ENCODE measurements around the gene CYFIP1. TPM values are rescaled to one million over a fixed set of nuclear protein-coding genes. Genes with fewer than 3 reads are reported as not detected.

The CYFIP1 gene
- total RNA-seq, 2 experiments from 2014 or later = 14.6 to 16.3 TPM

- CTCF ChIA-PET = no interaction called here
- no peak overlapping the region for H3K27ac Mint-ChIP-seq
- peaks cover 2% of the 10 kb centered on the region for H3K36me3 Mint-ChIP-seq (ENCODE audit: low read depth)
- POLR2A ChIA-PET = interaction anchor here (0.6 kb wide), 1 partner anchor 48 kb away, joined by 3 read pairs; no protein-coding TSS in a partner anchor
- H3K9me3 Mint-ChIP-seq = no peaks in the 10 kb centered on the region
- H3K4me3 Mint-ChIP-seq = no peak overlapping the region
- H3K27me3 Mint-ChIP-seq = no peaks in the 10 kb centered on the region
- H3K4me1 Mint-ChIP-seq = no peaks in the 10 kb centered on the region
- no peak for DNase-seq
These were observed 78.1 kb downstream of the CYFIP1 start for GRCh38 chr15:22902046-22902445.

- ChIA-PET CTCF (interaction anchor here (0.9 to 1.5 kb wide), 2 partner anchors 28 to 144 kb away, joined by 3 read pairs; partner anchors contain the start of gene TUBGCP5), POLR2A (no interaction called here)
- Mint-ChIP-seq H3K9me3 (no peaks in the 10 kb centered on the region), H3K27ac (no peak overlapping the region), H3K36me3 (ENCODE audit: low read depth) (peaks cover 2% of the 10 kb centered on the region), H3K27me3 (no peaks in the 10 kb centered on the region), H3K4me1 (peaks cover 4% of the 10 kb centered on the region), H3K4me3 (no peak overlapping the region)
- DNase-seq = no peak
These were observed 84.5 kb downstream of the CYFIP1 start for GRCh38 chr15:22895465-22896190.

GRCh38 chr15:22893881-22894280 lies 86.3 kb downstream of the CYFIP1 start:
- Mint-ChIP-seq H3K4me1 (peaks cover 4% of the 10 kb centered on the region), H3K27ac (no peak overlapping the region), H3K4me3 (no peak overlapping the region), H3K9me3 (no peaks in the 10 kb centered on the region), H3K36me3 (ENCODE audit: low read depth) (peaks cover 2% of the 10 kb centered on the region), H3K27me3 (no peaks in the 10 kb centered on the region)
- no peak for DNase-seq
- ChIA-PET CTCF (no interaction called here), POLR2A (no interaction called here)

GRCh38 chr15:22893081-22893480 lies 87.1 kb downstream of the CYFIP1 start:
- peaks cover 2% of the 10 kb centered on the region for H3K36me3 Mint-ChIP-seq (ENCODE audit: low read depth)
- H3K4me3 Mint-ChIP-seq = no peak overlapping the region
- H3K27me3 Mint-ChIP-seq = no peaks in the 10 kb centered on the region
- no peak overlapping the region for H3K27ac Mint-ChIP-seq
- ChIA-PET POLR2A (no interaction called here), CTCF (no interaction called here)
- peaks cover 4% of the 10 kb centered on the region for H3K4me1 Mint-ChIP-seq
- DNase-seq = no peak
- H3K9me3 Mint-ChIP-seq = no peaks in the 10 kb centered on the region

GRCh38 chr15:22892333-22892732 lies 87.8 kb downstream of the CYFIP1 start:
- H3K4me1 Mint-ChIP-seq = peaks cover 4% of the 10 kb centered on the region
- no peaks in the 10 kb centered on the region for H3K9me3 Mint-ChIP-seq
- H3K27me3 Mint-ChIP-seq = no peaks in the 10 kb centered on the region
- H3K36me3 Mint-ChIP-seq (ENCODE audit: low read depth) = no peaks in the 10 kb centered on the region
- DNase-seq = no peak
- no peak overlapping the region for H3K4me3 Mint-ChIP-seq
- CTCF ChIA-PET = no interaction called here
- POLR2A ChIA-PET = no interaction called here
- H3K27ac Mint-ChIP-seq = no peak overlapping the region

- POLR2A ChIA-PET = no interaction called here
- Mint-ChIP-seq H3K36me3 (ENCODE audit: low read depth) (no peaks in the 10 kb centered on the region), H3K27me3 (no peaks in the 10 kb centered on the region), H3K4me3 (no peak overlapping the region), H3K27ac (no peak overlapping the region), H3K4me1 (peaks cover 4% of the 10 kb centered on the region), H3K9me3 (no peaks in the 10 kb centered on the region)
- CTCF ChIA-PET = no interaction called here
- no peak for DNase-seq
These were observed 88.5 kb downstream of the CYFIP1 start for GRCh38 chr15:22891426-22892210.

GRCh38 chr15:22890296-22890695 lies 89.9 kb downstream of the CYFIP1 start:
- ChIA-PET POLR2A (no interaction called here), CTCF (no interaction called here)
- no peak for DNase-seq
- Mint-ChIP-seq H3K27ac (no peak overlapping the region), H3K27me3 (no peaks in the 10 kb centered on the region), H3K4me1 (peaks cover under 1% of the 10 kb centered on the region), H3K9me3 (no peaks in the 10 kb centered on the region), H3K4me3 (no peak overlapping the region), H3K36me3 (ENCODE audit: low read depth) (no peaks in the 10 kb centered on the region)

GRCh38 chr15:22889146-22889818 lies 90.9 kb downstream of the CYFIP1 start:
- Mint-ChIP-seq H3K36me3 (ENCODE audit: low read depth) (no peaks in the 10 kb centered on the region), H3K4me3 (no peak overlapping the region), H3K27ac (no peak overlapping the region), H3K27me3 (no peaks in the 10 kb centered on the region), H3K4me1 (peaks cover 1% of the 10 kb centered on the region), H3K9me3 (no peaks in the 10 kb centered on the region)
- DNase-seq = no peak
- POLR2A ChIA-PET = no interaction called here
- CTCF ChIA-PET = interaction anchor here (0.7 kb wide), 1 partner anchor 23 kb away, joined by 4 read pairs; no protein-coding TSS in a partner anchor

- Mint-ChIP-seq H3K4me1 (peaks cover 7% of the 10 kb centered on the region), H3K4me3 (no peak overlapping the region), H3K27ac (no peak overlapping the region), H3K27me3 (no peaks in the 10 kb centered on the region), H3K9me3 (no peaks in the 10 kb centered on the region), H3K36me3 (ENCODE audit: low read depth) (no peaks in the 10 kb centered on the region)
- ChIA-PET POLR2A (no interaction called here), CTCF (interaction anchor here (1.0 kb wide), 1 partner anchor 133 kb away, joined by 3 read pairs; no protein-coding TSS in a partner anchor)
- no peak for DNase-seq
These were observed 91.9 kb downstream of the CYFIP1 start for GRCh38 chr15:22888120-22888859.

- H3K4me3 Mint-ChIP-seq = no peak overlapping the region
- DNase-seq = no peak
- no peaks in the 10 kb centered on the region for H3K27me3 Mint-ChIP-seq
- CTCF ChIA-PET = interaction anchor here (1.0 kb wide), 1 partner anchor 134 kb away, joined by 3 read pairs; no protein-coding TSS in a partner anchor
- POLR2A ChIA-PET = no interaction called here
- H3K9me3 Mint-ChIP-seq = no peaks in the 10 kb centered on the region
- H3K27ac Mint-ChIP-seq = no peak overlapping the region
- no peaks in the 10 kb centered on the region for H3K36me3 Mint-ChIP-seq (ENCODE audit: low read depth)
- peaks cover 7% of the 10 kb centered on the region for H3K4me1 Mint-ChIP-seq
These were observed 92.8 kb downstream of the CYFIP1 start for GRCh38 chr15:22887157-22887951.

GRCh38 chr15:22885120-22885519 lies 95.0 kb downstream of the CYFIP1 start:
- Mint-ChIP-seq H3K36me3 (ENCODE audit: low read depth) (no peaks in the 10 kb centered on the region), H3K27ac (no peak overlapping the region), H3K9me3 (no peaks in the 10 kb centered on the region), H3K4me1 (peaks cover 9% of the 10 kb centered on the region), H3K4me3 (no peak overlapping the region), H3K27me3 (no peaks in the 10 kb centered on the region)
- ChIA-PET POLR2A (no interaction called here), CTCF (no interaction called here)
- DNase-seq = no peak

- CTCF ChIA-PET = no interaction called here
- Mint-ChIP-seq H3K36me3 (ENCODE audit: low read depth) (no peaks in the 10 kb centered on the region), H3K4me1 (peaks cover 11% of the 10 kb centered on the region), H3K9me3 (no peaks in the 10 kb centered on the region), H3K27ac (no peak overlapping the region), H3K4me3 (no peak overlapping the region), H3K27me3 (no peaks in the 10 kb centered on the region)
- DNase-seq = no peak
- POLR2A ChIA-PET = interaction anchor here (0.6 kb wide), 1 partner anchor 96 kb away, joined by 3 read pairs; no protein-coding TSS in a partner anchor
These were observed 95.8 kb downstream of the CYFIP1 start for GRCh38 chr15:22884344-22884743.
